Right atrium auricular region (tissue), 2 donors: ENCODE data around the gene DBX2. TPM values are rescaled to one million over a fixed set of nuclear protein-coding genes. Genes with fewer than 3 reads are reported as not detected.

ENCODE experiments used
- DNase-seq: peaks from one replicate; pipeline ENCODE4 v3.0.0-alpha.2; 2019; ENCODE audit warnings: low spot score
- H3K27ac ChIP-seq, 2 donors: fragments of 200-600 bp; sonication (generic); 1 replicate in 1 of 2; 2 replicates in 1 of 2; pipeline ENCODE4 v1.5.1; 2016 to 2019
- H3K27me3 ChIP-seq, 2 donors: fragments of 200-600 bp; sonication (generic); one replicate each; pipeline versions ENCODE4 v1.5.1 to v1.6.0; 2017 to 2019
- H3K36me3 ChIP-seq: fragments of 200-600 bp; sonication (generic); one replicate; pipeline ENCODE4 v1.5.1; 2016
- H3K4me1 ChIP-seq, 2 donors: fragments of 200-600 bp; sonication (generic); one replicate each; pipeline versions ENCODE4 v1.5.1 to v1.6.0; 2017 to 2019
- H3K4me3 ChIP-seq, 2 donors: fragments of 200-600 bp; sonication (generic); 1 replicate in 1 of 2; 2 replicates in 1 of 2; pipeline ENCODE4 v1.5.1; 2017 to 2019; ENCODE audit warnings: mild to moderate bottlenecking in 1 of 2, moderate library complexity in 1 of 2
- H3K9me3 ChIP-seq, 2 donors: fragments of 200-600 bp; sonication (generic); one replicate each; pipeline ENCODE4 v1.5.1; 2019
- total RNA-seq, 2 donors: library from RNA; depleted of rRNA; stranded (reverse); fragments of >200 nt; gene quantifications; one replicate each; pipeline ENCODE4 v1.1.0, GENCODE V29; 2016
- TF ChIP-seq, protein P1 (sequence below), 2 donors: fragments of 200-600 bp; sonication (generic); IDR thresholded peaks; one replicate each; pipeline ENCODE4 v1.5.1; 2019; ENCODE audit warnings: antibody characterized with exemption in 2 of 2

Gene DBX2
- total RNA-seq, 2 donors from 2014 or later = 0.19 to 0.51 TPM

DNA sequence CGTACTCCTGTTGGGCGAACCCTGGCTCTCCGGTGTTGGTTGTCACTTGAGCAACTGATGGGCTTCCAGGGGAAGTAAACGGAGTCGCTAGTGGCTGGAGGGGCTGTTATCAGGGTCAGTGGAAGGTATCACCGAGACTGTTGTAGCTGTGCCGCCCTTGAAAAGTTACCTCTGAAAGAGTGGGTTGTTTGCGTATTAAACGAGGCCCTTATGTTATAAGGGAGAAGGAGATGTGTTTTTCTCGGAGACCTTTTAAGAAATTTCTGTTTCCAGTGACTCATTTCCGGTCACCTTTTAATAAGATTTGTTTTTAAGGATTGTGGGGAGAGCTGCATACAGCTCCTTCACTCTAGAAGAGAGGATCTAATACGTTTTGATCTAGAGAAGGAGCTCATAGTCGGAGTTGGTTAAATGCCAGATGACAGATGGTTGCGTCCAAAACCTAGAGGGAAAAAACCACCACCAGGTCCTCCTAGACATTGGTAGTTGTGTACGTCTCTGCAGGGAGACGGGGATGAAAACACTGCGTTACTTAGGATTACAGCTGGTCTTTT, 750 bp upstream of the DBX2 start:
- no peak overlapping the region for H3K27ac ChIP-seq
- H3K27me3 ChIP-seq = peaks cover 0 to 3% of the 10 kb centered on the region in 2 donors
- DNase-seq = no peak
- no peaks in the 10 kb centered on the region for H3K9me3 ChIP-seq
- TF ChIP-seq, protein P1, sequence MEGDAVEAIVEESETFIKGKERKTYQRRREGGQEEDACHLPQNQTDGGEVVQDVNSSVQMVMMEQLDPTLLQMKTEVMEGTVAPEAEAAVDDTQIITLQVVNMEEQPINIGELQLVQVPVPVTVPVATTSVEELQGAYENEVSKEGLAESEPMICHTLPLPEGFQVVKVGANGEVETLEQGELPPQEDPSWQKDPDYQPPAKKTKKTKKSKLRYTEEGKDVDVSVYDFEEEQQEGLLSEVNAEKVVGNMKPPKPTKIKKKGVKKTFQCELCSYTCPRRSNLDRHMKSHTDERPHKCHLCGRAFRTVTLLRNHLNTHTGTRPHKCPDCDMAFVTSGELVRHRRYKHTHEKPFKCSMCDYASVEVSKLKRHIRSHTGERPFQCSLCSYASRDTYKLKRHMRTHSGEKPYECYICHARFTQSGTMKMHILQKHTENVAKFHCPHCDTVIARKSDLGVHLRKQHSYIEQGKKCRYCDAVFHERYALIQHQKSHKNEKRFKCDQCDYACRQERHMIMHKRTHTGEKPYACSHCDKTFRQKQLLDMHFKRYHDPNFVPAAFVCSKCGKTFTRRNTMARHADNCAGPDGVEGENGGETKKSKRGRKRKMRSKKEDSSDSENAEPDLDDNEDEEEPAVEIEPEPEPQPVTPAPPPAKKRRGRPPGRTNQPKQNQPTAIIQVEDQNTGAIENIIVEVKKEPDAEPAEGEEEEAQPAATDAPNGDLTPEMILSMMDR (IDR thresholded peaks at IDR 0.05) = no peak
- no peaks in the 10 kb centered on the region for H3K36me3 ChIP-seq
- H3K4me3 ChIP-seq = peak overlapping the region; percentile 24 to 43
- peaks cover 0 to 12% of the 10 kb centered on the region in 2 donors for H3K4me1 ChIP-seq

DNA sequence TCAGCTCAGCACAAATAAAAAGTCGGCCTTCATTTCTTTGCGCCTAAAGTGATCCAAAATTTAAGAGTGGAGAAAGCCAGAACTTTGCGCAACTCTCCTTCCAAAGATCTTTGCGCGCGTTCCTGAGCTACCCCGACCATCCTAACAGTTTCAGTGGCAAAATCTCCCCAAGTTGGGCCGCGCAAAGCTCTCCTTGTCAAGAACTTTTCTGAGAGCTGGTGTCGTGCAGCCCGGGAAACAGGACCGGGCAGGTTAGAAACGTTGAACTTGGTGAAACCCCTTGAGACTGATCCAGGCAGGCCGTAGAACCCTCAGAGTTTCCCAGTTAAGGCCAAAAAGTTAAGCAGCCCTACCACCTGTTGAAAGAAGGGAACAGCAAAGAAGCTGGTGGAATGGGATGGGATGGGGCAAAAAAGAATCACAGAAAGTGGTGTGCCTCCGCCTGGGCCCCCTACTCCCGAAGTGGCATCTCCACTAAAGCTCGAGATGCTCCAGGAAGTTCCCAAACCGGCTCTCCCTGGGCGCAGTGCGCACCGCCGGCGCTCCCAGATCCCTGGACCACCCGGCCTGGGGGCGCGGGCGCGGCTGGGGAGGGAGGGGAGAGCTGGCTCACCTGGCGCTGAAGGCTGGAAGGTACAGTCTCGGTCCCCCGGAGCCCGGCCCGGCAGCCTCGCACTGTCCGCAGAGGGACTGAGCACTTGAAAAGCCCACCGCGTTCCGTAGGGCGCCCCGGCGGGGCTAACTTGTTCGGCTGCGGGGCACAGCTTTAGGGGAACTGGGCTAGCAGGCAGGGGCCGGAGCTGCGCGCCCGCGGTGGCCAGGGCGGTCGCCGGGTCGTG, 768 bp downstream of the DBX2 start:
- Histone ChIP-seq H3K4me1 (peaks cover 0 to 12% of the 10 kb centered on the region in 2 donors), H3K27ac (no peak overlapping the region), H3K27me3 (peaks cover 0 to 3% of the 10 kb centered on the region in 2 donors), H3K9me3 (no peaks in the 10 kb centered on the region), H3K4me3 (peak overlapping the region; percentile 24 to 43), H3K36me3 (no peaks in the 10 kb centered on the region)
- DNase-seq = no peak
- TF ChIP-seq, protein P1 (IDR thresholded peaks at IDR 0.05) = no peak

DNA sequence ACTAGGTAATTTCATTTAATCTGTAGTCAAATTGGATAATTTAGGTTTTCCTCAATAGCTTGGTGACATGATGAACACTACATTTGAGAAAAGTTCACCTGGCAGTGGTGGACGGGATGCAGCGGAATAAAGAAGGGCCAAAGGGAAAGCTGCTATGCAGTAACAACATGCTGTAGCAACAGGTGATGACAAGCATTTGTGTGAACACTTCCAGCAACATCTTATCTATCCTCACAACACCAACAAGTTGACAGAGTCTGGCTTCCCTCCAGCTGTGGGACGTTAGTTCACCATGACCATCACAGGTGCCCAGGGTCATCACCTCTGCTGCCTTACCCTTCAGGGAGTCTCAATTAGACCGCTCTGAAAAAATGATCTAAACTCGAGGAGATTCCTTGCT, 8.3 kb downstream of the DBX2 start:
- TF ChIP-seq, protein P1 (IDR thresholded peaks at IDR 0.05) = no peak
- no peak for DNase-seq
- H3K4me3 ChIP-seq = no peak overlapping the region

DNA sequence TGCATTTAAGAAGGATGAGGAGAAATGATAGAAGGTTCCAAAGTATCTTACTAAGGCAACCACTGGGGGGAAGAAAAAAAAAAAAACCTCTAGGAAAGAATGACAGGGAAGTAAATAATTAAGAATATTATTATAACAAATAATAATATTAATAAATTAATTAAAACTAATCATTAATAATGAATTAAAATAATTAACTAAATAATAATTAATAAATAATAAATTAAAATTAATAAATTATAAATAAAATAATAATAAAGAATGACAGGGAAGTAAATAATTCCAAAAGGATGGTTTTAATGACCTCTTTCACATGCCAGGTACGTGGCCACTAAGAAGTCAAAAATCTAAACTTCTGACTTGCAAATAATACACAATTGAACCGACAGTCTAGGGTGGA, 9.9 kb downstream of the DBX2 start:
- Histone ChIP-seq H3K4me3 (no peak overlapping the region), H3K27me3 (peaks cover 0 to 3% of the 10 kb centered on the region in 2 donors), H3K4me1 (no peaks in the 10 kb centered on the region), H3K9me3 (no peaks in the 10 kb centered on the region), H3K27ac (no peak overlapping the region), H3K36me3 (no peaks in the 10 kb centered on the region)
- DNase-seq = no peak
- TF ChIP-seq, protein P1 (IDR thresholded peaks at IDR 0.05) = no peak

More for the DNA sequence above, 8.3 kb downstream of the DBX2 start:
- Histone ChIP-seq H3K9me3 (no peaks in the 10 kb centered on the region), H3K27me3 (peaks cover 0 to 3% of the 10 kb centered on the region in 2 donors), H3K27ac (no peak overlapping the region), H3K36me3 (no peaks in the 10 kb centered on the region), H3K4me1 (no peaks in the 10 kb centered on the region)

DNA sequence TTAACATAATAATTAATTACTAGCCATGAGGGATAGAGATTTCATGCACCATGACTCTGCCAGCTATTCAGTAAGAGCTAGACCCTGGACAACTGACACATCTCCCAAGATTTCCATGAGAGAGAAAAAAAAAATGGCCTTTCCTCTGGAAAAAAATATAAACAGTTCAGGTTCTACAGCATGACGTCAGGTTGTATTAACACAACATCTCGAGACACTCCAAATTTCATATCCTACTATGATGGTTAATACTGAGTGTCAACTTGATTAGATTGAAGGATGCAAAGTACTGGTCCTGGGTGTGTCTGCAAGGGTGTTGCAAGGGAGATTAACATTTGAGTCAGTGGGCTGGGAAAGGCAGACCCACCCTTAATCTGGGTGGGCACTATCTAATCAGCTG, 11.1 kb downstream of the DBX2 start:
- no peak overlapping the region for H3K4me3 ChIP-seq
- H3K36me3 ChIP-seq = no peaks in the 10 kb centered on the region
- peaks cover 0 to 3% of the 10 kb centered on the region in 2 donors for H3K27me3 ChIP-seq
- H3K27ac ChIP-seq = no peak overlapping the region
- H3K4me1 ChIP-seq = no peaks in the 10 kb centered on the region
- TF ChIP-seq, protein P1 (IDR thresholded peaks at IDR 0.05) = no peak
- DNase-seq = no peak
- H3K9me3 ChIP-seq = no peaks in the 10 kb centered on the region
